ENCODE data around the gene CENPQ. TPM values are rescaled to one million over a fixed set of nuclear protein-coding genes. Genes with fewer than 3 reads are reported as not detected.
"Not testable (repeated sequence)": the region's sequence is repeated elsewhere in the genome, so short reads cannot be mapped to it uniquely, and the experiment has no call there.

Gene CENPQ
- total and polyA plus RNA-seq, 9 donors = 3.2 to 6.5 (median 5.3) TPM

DNA sequence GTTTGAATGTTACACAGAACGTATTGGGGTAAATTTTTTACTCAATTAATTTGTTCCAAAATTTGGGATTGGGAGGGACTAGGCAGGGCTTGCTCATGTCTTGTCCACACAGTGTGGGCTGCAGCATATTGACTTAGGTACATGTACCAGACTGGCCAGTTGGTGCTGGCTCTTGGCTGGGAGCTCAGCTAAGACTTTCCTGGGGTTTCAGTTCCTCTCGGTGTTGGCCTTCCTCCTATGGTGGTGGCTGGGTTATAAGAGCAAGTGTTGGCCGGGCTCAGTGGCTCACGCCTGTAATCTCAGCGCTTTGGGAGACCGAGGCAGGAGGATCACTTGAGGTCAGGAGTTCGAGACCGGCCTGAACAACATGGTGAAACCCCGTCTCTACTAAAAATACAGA lies 4.9 kb downstream of the CENPQ start:
- intact Hi-C loops (cut with DNase I) = no loop called here
- TF ChIP-seq POLR2A (IDR thresholded peaks at IDR 0.05) (no peak), EP300 (IDR thresholded peaks at IDR 0.05) (no peak)
- TF ChIP-seq, protein P1, sequence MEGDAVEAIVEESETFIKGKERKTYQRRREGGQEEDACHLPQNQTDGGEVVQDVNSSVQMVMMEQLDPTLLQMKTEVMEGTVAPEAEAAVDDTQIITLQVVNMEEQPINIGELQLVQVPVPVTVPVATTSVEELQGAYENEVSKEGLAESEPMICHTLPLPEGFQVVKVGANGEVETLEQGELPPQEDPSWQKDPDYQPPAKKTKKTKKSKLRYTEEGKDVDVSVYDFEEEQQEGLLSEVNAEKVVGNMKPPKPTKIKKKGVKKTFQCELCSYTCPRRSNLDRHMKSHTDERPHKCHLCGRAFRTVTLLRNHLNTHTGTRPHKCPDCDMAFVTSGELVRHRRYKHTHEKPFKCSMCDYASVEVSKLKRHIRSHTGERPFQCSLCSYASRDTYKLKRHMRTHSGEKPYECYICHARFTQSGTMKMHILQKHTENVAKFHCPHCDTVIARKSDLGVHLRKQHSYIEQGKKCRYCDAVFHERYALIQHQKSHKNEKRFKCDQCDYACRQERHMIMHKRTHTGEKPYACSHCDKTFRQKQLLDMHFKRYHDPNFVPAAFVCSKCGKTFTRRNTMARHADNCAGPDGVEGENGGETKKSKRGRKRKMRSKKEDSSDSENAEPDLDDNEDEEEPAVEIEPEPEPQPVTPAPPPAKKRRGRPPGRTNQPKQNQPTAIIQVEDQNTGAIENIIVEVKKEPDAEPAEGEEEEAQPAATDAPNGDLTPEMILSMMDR (IDR thresholded peaks at IDR 0.05) = no peak
- Histone ChIP-seq H3K27me3 (no peaks in the 10 kb centered on the region), H3K4me3 (no peak overlapping the region), H3K9me3 (no peaks in the 10 kb centered on the region), H3K27ac (no peak overlapping the region), H3K4me1 (ENCODE audit: insufficient read depth) (no peaks in the 10 kb centered on the region), H3K36me3 (no peaks in the 10 kb centered on the region)
- 95 to 97% (median 96%) methylated on average over 9 of the region's 9 CpGs for WGBS, 3 donors
- no peak for DNase-seq

DNA sequence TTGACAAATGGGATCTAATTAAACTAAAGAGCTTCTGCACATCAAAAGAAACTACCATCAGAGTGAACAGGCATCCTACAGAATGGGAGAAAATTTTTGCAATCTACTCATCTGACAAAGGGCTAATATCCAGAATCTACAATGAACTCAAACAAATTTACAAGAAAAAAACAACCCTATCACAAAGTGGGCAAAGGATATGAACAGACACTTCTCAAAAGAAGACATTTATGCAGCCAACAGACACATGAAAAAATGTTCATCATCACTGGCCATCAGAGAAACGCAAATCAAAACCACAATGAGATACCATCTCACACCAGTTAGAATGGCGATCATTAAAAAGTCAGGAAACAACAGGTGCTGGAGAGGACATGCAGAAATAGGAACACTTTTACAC lies 13.4 kb downstream of the CENPQ start:
- WGBS, 3 donors = 86 to 98% (median 98%) methylated on average over 2 of the region's 2 CpGs
- DNase-seq; H3K27ac ChIP-seq; H3K27me3 ChIP-seq; H3K4me3 ChIP-seq; H3K36me3 ChIP-seq; intact Hi-C loops (cut with DNase I); H3K4me1 ChIP-seq (ENCODE audit: insufficient read depth); H3K9me3 ChIP-seq: not testable (repeated sequence)

DNA sequence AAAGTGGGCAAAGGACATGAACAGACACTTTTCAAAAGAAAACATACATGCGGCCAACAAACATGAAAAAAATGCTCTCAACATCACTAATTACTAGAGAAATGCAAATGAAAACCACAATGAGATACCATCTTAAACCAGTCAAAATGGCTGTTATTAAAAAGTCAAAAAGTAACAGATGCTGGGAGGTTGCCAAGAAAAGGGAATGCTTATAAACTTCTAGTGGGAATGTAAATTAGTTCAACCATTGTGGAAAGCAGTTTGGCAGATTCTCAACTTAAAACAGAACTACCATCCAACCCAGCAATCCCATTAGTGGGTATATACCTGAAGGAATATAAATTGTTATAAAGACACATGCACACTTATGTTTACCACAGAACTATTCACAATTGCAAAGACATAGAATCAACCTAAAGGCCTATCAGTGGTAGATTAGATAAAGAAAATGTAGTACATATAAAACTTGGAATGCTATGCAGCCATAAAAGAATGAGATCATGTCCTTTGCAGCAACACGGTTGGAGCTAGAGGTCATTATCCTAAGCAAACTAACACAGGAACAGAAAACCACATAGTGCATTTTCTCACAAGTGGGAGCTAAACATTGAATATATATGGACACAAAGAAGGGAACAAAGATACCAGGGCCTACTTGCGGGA lies 16.3 kb downstream of the CENPQ start:
- 90 to 95% (median 94%) methylated on average over 3 of the region's 3 CpGs for WGBS, 3 donors
- no peaks in the 10 kb centered on the region for H3K4me1 ChIP-seq (ENCODE audit: insufficient read depth)
- no peak overlapping the region for H3K4me3 ChIP-seq
- H3K27ac ChIP-seq = no peak overlapping the region
- no peaks in the 10 kb centered on the region for H3K9me3 ChIP-seq
- DNase-seq = no peak
- H3K36me3 ChIP-seq = no peaks in the 10 kb centered on the region
- H3K27me3 ChIP-seq = no peaks in the 10 kb centered on the region
- TF ChIP-seq EP300 (IDR thresholded peaks at IDR 0.05) (no peak), POLR2A (IDR thresholded peaks at IDR 0.05) (no peak)
- TF ChIP-seq, protein P1 (IDR thresholded peaks at IDR 0.05) = no peak
- intact Hi-C loops (cut with DNase I) = no loop called here

DNA sequence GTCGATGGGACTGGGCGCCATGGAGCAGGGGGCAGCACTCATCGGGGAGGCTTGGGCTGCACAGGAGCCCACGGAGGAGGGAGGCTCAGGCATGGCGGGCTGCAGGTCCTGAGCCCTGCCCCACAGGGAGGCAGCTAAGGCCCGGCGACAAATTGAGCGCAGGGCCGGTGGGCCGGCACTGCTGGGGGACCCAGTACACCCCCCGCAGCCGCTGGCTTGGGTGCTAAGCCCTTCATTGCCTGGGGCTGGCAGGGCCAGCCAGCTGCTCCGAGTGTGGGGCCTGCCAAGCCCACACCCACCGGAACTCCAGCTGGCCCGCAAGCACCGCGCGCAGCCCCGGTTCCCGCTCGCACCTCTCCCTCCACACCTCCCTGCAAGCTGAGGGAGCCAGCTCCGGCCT lies 18.7 kb downstream of the CENPQ start:
- WGBS, 3 donors = 98 to 99% (median 99%) methylated on average over 14 to 21 of the region's 22 CpGs
- H3K4me1 ChIP-seq (ENCODE audit: insufficient read depth); DNase-seq; H3K9me3 ChIP-seq; H3K36me3 ChIP-seq; H3K27ac ChIP-seq; H3K27me3 ChIP-seq; intact Hi-C loops (cut with DNase I); H3K4me3 ChIP-seq: not testable (repeated sequence)

DNA sequence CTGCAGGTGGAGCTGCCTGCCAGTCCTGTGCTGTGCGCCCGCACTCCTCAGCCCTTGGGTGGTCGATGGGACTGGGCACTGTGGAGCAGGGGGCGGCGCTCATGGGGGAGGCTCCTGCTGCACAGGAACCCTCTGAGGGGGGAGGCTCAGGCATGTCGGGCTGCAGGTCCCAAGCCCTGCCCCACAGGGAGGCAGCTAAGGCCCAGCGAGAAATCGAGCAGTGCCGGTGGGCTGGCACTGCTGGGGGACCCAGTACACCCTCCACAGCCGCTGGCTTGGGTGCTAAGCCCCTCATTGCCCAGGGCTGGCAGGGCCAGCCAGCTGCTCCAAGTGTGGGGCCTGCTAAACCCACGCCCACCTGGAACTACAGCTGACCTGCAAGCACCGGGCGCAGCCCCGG lies 20.2 kb downstream of the CENPQ start:
- H3K36me3 ChIP-seq; H3K4me1 ChIP-seq (ENCODE audit: insufficient read depth); H3K27ac ChIP-seq; intact Hi-C loops (cut with DNase I); DNase-seq; H3K27me3 ChIP-seq; H3K4me3 ChIP-seq; H3K9me3 ChIP-seq: not testable (repeated sequence)
- WGBS, 3 donors = 88 to 93% (median 89%) methylated on average over 14 of the region's 14 CpGs

DNA sequence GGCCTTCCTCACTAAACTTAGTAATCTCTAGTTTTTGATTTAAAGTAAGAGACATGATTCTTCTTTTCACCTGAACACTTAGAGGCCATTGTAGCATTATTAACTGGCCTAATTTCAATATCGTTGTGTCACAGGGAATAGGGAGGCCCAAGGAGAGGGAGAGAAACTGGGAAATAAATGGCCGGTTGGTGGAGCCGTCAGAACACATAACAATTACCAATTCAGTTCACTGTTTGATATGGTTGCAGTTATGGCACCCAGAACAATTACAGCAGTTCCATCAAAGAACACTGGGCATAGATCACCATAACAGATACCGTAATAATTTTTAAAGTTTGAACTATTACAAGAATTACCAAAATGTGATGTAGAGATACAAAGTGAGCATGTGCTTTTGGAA lies 27.5 kb downstream of the CENPQ start:
- TF ChIP-seq, protein P1 (IDR thresholded peaks at IDR 0.05) = no peak
- TF ChIP-seq POLR2A (IDR thresholded peaks at IDR 0.05) (no peak), EP300 (IDR thresholded peaks at IDR 0.05) (no peak)
- 97 to 98% (median 97%) methylated on average over 4 of the region's 4 CpGs for WGBS, 3 donors
- no peaks in the 10 kb centered on the region for H3K27me3 ChIP-seq
- no peaks in the 10 kb centered on the region for H3K9me3 ChIP-seq
- H3K36me3 ChIP-seq = no peaks in the 10 kb centered on the region
- no peak overlapping the region for H3K27ac ChIP-seq
- H3K4me1 ChIP-seq (ENCODE audit: insufficient read depth) = no peaks in the 10 kb centered on the region
- no peak overlapping the region for H3K4me3 ChIP-seq
- DNase-seq = no peak
- intact Hi-C loops (cut with DNase I) = no loop called here

Data from ovary (tissue), 9 donors.